NT2/D1 (cell line): ENCODE data around the gene RALGPS2.

Experiments
- SUZ12 ChIP-seq: IDR thresholded peaks from 2 replicates; pipeline ENCODE4 v1.6.1; 2011; ENCODE audit not compliant: insufficient read length, insufficient read depth; ENCODE audit errors: extremely low read depth
- ZNF274 ChIP-seq: IDR thresholded peaks from 2 replicates; pipeline ENCODE4 v1.6.1; 2011; ENCODE audit warnings: mild to moderate bottlenecking, low read depth, low read length

DNA sequence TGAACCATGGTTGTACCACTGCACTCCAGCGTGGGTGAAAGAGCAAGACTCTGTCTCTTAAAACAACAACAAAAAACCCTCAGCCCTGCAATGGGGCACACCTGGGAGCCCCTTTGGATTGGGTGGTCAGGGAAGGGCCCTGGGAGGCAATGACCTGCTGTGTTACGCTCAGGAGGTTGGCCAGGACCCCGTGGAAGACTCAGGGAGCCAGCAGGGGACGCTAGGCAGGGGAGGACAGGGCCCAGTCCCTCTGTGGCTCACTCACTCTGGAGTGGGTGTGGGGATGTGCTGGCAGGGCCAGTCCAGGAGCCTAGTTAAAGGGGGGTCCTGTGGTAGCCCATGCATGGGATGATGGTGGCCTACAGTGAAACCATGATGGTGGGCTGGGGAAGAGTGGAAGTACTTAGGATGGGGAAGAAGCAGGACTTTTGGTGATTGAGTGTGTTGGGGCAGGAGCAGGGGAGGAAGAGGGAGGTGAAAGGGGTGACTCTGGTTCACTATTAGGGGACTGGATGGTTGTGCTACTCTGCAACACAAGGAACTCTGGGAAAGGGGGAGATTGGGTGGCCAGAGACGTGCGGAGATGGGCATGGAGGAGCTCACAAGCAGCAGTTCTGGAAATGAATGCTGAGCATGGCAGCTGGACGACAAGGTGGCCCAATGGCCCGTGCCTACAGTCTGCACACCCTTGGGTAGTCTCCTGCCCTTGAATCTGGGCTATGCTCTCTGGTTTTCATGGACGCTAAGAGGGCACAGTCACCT lies 244.4 kb downstream of the RALGPS2 start:
- no peak for TF ChIP-seq SUZ12
- no peak for TF ChIP-seq ZNF274
